Right renal cortex interstitium (tissue), 3 donors: Measurements from ENCODE around the gene MTUS2. TPM values are rescaled to one million over a fixed set of nuclear protein-coding genes. Genes with fewer than 3 reads are reported as not detected.

Experiments used
- DNase-seq, 3 donors: peaks; one replicate each; pipeline ENCODE4 v3.0.0-alpha.2; 2013; ENCODE audit warnings: low read depth in 3 of 3, low spot score in 2 of 3
- polyA plus RNA-seq, 3 donors: library from polyadenylated mRNA; unstranded; fragments of 120-200 nt; gene quantifications; one replicate each; pipeline ENCODE4 v1.2.1, GENCODE V29; 2013; ENCODE audit not compliant: insufficient read length in 3 of 3

MTUS2 gene
- polyA plus RNA-seq, 3 donors, result 0.47 to 1.1 (median 1.0) TPM

DNA sequence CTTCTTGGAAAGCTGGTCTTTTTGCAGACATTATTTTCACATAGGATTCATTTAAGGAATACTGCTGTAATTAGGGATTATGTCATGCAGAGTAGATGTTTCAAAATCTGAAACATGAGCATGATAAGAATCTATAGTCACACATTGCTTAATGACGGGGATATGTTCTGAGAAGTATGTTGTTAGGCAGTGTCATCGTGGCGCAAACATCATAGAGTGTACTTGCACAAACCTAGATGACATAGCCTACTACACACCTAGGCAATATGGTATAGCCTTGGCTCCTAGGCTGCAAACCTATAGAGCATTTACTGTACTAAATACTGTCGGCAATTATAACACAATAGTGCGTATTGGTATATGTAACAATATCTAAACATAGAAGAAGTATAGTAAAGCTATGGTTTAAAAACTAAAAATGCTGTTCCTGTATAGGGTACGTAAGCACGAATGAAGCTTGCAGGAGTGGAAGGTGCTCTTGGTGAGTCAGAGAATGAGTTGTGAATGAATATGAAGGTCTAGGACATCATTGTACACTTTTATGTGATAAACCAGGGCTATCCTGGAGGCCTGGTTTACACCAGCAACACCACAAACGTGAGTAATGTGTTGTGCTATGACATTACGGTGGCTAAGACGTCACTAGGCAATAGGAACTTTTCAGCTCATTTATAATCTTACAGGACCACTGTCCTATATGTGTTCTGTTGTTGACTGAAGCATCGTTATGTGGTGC is 283.1 kb downstream of the MTUS2 start:
- no peak for DNase-seq

DNA sequence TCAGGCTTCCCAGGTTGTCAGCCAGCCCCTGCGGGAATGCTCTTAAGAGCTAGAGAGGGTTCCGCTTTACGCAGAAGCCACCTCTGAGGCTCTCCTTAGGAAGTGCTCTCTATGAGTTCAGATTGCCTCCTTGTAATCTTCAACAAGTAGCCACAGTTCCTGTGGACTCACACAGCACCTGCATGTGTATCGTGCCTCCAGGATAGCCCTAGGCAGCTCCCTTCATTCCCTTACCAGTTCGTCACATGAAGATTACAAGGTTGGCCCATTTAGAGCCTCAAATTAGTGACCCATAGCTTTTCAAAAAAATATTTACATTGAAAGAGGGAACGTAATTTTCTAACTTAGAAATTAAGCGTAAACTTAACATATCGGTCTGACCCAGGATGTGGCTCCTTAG is 284.3 kb downstream of the MTUS2 start:
- DNase-seq, result no peak

DNA sequence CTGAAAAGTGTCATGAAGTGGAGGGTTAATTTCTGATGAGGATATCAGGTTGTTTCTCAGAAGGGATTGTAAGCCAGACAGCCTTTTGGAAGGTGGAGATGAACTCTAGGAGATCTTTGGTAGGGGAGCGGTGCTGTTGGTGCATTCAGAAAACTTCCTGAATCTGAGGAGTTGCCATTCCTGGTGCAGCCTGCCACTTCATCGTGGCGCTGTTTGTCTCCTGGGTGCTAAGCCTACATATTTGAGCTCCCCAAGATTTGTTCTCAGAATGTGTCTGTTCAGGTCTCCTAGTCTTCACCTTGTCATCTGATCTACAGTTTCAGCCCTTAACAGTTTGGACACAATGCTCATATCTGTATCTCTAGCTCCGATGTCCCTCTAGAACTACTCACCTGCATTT is 285.6 kb downstream of the MTUS2 start:
- DNase-seq, result no peak

DNA sequence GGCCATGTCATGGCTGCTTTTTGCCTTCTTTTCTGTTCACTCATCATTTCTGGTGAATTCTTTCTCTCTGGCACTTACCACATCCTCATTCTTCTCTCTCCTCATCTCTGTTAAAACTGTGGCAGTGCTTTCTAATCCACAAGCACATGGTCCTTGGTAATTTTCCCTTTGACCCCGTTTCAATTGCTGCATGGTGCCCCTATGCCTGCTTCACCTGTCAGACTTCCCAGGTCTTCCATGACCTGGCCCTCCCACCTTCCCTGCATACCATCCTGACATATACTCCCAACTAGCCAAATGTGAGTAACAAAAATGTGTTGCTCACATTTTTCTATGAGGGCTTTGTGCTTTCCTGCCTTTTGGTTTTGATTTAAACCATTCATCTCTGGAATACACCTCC is 286.5 kb downstream of the MTUS2 start:
- DNase-seq, result no peak

DNA sequence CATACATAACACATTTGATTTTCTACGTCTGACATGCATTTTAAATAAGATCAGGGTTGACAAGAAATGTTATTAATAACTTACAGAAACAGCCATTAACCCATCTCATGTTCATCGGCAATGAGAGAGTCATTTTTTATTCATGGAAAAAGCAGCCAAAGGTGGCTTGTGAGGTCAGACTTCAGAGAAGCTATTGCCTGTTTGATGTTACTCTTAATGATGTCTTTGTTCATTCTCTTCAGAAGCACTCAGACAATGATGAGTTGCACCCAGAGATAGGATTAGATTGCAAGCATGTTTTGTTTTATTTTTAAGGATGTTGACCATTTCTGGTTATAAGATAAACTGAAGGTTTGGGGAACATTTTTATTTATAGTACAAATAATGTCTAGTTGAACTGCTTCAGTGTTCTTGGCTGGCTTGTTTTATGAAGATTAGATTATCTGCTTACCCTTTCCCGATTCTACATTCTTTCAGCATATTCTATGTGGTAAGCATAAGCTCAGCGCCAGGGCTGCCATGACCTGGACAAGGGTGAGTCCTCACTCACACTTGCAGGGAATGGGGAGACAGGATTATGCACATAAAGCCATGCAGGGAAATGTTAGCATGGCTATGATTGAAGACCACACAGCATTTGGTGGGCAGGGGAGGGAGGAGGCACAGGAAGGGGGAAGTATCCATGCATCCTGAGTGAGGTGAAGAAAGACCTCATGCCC is 288.1 kb downstream of the MTUS2 start:
- no peak for DNase-seq

DNA sequence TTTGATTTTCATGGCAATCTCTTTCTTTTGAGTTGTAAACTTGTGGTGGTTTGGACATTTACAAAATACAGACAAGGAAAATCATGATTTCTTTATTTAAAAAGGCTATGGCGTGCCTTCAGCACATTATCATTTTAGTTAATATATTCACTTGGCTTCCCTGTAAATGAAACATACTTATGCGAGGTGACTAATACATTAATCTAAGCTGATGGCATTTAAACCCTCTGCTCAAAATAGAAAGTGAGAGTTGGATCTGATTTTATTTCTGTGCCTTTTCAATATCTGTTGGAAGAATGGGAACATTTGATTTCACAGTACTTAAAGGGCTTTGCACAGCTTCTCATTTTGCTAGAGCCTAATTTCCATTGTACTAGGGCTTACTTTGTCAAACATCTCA is 289.8 kb downstream of the MTUS2 start:
- no peak for DNase-seq

DNA sequence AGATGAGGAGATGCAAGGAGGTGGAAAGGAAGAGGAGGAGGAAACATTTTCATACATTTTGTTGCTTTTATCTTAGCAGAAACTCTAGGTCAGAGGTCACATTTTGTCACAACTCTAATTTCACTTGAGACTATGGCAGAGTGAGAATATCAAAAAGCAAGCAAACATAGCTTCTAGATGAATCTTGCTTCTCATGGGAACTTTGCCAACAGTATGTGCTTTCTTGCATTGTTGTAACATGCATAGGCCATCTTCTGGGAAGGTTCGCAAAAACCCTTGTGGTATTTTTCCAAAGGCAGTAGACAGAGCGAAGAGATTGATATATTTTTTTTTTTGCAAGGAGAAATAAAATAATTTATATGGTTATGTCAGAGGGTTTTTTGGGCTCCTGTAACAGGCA is 291.3 kb downstream of the MTUS2 start:
- no peak for DNase-seq

DNA sequence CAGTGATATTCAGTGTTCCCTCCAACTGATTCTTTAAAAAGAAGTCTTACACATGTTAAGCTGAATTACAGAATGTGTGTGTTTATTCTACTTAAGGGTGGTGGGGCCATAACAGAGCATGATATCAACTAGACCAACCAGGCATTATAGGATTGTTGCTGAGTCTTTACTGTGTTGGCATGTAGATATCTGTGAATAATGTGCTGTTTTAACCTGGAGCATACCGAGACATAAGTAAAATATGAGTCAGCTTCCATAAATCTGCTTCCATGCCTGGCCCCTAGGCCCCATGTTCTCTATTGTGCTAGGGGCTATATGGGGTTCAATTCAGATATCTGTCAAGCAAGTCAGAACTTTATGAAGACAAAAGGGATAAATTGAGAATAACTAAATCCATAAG is 295.7 kb downstream of the MTUS2 start:
- DNase-seq, result no peak

DNA sequence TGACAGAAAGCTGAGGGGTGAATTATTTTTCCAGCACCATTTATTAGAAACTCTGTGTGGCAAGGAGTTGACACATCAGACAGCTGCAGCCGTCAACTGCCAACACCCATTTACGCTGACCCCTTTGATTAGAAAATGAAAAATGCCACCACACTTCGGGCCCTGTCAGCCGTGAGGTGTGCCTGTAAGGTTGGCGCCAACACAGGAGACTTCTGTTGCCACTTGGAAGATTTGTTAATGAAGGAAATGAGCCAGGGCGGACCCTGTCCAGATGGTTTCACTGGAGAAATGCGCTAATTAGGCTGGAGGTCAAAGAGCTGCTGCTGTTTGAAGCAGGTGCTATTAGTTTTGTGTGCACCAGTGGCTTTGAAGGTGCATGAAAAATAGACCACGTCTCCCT is 297.5 kb downstream of the MTUS2 start:
- DNase-seq, result no peak

DNA sequence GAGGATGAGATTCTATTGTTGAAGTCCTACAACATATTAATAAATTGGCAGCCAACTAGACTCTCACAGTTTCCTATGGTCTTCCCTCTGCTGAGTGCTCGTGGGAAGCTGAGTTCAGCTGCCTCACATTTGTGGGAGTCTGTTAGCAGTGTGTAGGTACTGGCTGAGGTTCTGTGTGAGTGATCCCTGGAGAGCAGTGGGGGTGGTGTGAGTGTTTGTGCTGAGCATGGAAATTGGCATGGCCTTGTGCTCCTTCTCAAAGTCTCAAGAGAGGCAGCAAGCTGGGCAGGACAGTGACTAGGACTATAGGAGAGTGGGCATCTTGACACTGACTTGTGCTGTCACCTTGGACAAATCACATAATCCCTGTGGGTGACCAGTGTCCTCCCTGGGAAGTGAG is 298.3 kb downstream of the MTUS2 start:
- DNase-seq, result no peak

DNA sequence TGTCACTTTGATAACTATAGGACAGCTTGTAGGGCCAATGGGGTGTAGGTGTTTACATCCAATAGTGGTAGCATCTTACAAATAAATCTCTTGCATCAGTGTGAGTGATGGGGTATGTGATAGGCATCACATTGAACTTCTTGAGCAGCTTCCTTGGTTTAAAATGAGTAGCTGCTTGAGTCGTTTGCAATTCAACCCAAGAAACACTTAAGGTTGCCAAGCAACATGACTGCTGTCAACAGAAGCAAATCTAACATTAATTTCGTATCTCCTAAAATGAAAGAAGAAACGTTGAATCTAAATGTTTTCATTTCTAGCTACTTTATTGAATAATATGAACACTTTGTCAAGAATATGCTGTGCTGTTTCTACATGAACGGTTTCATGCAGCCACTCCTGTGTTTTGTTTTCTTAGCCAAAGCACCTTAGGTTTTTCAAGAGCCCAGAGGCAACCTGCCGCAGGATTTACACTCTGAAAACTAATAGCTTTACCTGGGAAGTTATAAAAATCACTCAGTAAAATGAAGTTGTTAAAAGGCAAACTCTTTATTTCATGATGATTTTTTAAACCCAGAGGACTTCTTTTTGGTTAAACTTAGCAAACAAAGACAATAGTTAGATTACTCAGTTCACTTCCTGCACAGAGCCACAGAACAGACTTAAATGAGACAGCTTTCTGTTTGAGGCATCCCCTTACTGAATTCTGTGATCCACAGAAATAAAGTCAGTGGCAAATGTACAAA is 305.2 kb downstream of the MTUS2 start:
- DNase-seq, result no peak

DNA sequence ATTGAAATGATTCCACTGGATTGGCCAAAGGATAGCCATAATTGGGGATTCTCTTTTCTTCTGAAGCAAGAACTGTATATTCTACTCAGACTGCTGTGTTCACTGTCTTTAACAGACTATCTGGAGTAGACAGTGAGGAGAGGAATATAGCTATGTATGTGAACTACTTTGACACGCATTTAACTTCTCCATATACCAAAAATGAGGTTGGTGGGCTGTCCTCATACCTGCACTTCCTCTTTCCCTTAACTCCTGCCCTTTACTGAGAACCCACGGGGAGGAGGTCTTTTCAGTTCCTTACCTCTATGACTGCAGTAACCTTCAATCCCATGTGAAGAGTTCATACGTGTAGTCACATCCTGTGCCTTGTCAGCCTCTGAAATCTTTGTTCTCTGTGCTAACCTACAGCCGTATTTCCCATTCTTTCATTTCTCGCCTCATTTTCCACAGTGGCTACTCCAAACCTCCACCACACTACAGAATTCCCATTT is 305.8 kb downstream of the MTUS2 start:
- DNase-seq, result no peak

DNA sequence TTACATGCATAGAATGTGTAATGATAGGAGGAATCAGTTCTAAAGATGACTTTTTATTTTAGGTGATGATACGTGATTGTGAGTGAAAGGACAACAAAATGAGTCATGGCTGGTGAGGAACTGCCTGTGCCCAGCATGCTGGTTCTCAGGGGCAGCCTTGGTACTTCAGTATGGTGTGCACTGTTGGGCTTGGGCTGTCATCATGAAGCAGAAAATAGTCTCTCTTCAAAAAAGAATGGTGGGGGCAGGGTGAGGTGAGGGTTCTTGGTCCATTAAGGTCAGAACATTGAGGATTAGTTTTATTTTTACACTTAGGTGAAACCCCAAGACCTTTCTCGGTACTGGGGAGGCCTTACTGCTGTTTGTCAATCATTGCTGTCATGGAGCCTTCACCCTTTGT is 309.5 kb downstream of the MTUS2 start:
- no peak for DNase-seq

DNA sequence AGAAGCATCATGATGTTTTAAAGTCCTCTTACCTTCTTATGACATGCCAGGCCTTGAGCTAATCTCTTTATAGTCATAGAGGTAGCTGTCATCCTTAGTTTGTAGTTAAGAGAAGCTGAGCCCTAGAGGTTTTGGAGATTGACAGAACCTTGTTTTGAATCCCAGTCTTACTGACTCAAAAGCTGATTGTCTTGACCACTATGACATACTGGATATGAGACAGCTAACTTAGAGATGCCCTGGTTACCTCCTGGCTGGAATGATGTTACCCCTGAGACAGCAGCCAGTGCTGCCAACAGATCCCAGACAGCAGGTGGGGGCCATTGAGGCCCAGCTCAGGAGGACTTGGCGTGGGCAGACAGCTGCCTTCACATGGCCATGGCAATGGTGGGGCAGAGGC is 311.0 kb downstream of the MTUS2 start:
- DNase-seq, result no peak

DNA sequence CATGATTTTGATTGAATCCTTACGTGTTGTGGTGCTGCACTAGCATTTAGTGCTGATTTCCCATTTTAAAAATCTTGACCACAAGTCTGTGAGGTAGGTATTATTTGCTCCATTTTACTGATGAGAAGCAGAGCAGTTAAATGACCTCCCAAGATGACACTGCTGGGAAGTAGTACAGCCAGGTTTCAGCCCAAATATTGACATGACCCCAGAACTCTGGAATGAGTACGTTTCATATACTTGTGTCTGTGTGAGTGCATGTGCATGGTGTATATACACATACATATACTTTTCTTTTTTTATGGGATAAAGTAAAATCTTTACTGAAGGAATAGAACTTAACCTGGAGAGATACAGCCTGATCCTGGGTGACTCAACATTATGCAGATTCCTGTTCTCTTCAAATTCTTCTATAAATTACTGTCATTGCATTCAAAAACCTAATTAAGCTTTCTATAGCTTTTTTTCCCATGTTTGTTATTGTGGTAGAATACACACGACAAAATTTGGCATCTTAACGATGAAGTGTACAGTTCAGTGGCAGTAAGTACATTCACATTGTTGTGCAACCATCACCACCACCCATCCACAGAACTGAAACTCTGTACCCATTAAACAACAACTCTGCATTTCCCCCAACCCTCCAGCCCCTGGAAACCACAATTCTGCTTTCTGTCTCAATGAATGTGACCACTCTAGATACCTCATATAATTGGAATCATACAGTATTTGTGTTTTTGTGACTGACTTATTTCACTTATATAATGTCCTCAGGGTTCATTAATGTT is 311.9 kb downstream of the MTUS2 start:
- no peak for DNase-seq

DNA sequence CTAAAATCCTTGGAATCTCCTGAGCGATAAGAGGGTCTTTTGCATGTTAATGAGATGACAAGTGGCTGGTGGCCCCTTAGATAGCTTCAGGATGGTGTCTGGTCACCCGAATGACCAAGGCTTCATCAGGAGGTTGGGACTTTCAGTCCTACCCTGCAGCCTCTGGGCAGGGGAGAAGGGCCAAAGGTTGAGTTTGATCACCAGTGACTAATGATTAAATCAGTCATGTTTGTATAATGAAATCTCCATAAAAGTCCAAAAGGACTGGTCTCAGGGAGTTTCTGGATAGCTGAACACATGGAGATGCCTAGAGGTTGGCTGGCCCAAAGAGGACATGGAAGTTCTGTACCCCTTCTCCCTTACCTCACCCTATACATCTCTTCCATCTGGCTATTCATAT is 316.2 kb downstream of the MTUS2 start:
- no peak for DNase-seq

DNA sequence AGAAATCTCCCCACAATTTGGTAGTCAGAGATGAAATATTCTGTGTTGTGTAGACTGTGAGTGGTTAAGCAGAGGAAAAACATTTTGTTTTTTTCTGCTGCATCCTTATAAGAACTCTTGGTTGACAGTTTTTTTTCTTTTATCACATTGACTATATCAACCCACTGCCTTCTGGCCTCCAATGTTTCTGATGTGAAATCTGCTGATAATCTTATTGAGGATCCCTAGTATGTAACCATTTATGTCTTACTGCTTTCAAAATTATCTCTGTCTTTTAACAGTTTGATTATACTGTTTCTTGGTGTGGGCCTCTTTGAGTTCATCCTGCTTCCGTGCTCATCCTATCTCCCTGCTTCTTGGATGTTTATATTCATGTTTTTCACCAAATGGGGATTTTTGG is 316.9 kb downstream of the MTUS2 start:
- DNase-seq, result no peak

DNA sequence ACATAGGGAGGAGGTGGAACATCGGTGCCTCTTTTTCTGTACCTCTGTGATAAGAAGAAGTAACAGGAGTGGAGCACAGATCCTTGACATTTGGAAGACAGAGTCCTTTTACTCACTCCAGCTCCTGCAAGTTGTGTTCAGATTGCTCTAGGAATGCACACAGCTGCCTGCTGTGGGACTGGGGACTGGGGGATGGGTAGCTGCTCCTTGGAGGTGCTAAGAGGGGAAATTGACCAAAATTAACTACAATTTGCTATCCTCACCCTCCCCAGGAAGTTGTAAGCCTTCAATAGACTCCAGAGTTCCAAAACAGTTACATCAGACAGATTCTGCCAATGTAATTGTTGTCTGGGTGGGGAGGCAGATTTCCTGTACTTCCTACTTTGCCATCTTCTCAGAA is 317.9 kb downstream of the MTUS2 start:
- DNase-seq, result no peak

DNA sequence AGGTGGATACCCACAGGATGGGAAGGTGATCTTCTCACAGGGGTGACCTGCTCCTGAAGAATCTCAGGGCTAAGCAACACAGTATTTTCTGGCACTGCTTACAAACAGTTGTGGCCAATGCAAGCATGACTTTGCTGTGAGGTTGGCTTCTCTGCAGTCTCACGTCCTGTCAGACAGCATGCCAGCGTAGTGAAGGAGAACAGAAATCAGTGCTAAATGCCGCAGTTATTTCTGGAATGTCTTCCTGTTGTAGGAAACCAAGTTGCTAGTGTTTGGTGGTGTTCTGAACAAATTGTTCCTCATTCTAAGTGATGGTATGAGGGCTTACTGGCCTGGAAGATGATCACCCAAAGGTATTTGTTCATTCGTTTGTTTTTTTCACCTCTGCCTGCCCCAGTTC is 320.1 kb downstream of the MTUS2 start:
- DNase-seq, result no peak

DNA sequence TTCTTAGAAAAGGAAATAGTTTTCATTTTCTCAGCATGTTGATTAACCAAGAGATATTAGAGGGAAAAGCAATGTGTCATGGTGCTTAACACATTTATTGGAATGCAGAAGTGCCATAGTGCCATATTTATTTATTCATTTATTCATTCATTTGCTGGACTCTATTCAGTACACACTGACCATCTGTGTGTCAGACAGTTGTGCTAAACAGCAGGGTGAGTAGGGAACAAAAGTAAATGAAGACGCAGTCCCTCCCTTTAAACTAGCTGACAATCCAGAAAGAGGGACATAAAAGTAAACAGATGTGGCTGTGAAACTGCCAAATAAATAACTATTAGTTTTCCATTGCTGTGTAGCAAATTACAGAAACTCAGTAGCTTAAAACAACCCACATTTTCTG is 323.7 kb downstream of the MTUS2 start:
- DNase-seq, result no peak

DNA sequence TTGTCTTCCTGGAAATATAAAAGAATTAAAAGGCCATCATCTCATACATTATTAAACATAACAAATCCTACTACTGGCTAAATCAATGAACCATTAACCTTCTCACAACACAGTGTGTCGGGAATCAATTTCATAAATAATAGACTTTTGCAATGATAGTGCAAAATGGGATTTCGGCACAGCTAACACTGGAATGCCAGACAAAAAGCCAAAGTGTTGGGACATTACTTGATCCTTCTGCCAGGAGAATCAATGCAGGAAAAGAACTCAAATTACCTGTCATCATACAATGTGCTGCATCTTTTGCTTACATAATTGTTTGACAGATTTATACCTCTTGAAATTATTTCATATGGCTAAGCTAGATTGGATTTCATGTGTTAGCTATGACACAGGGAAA is 334.3 kb downstream of the MTUS2 start:
- DNase-seq, result no peak
